KOPT-K1 (cell line): Measurements from ENCODE around the gene ESAM.
"Not testable (repeated sequence)": the region's sequence is repeated elsewhere in the genome, so short reads cannot be mapped to it uniquely, and the experiment has no call there.

Source experiments
- H3K27ac ChIP-seq: fragments of 200-600 bp; sonication (generic); 2 replicates; pipeline ENCODE4 v1.5.1; 2016; ENCODE audit warnings: antibody characterized with exemption, mild to moderate bottlenecking, low read depth, low read length; ENCODE audit not compliant: poor library complexity, severe bottlenecking
- H3K36me3 ChIP-seq: fragments of 200-600 bp; sonication (generic); 2 replicates; pipeline ENCODE4 v1.5.1; 2017; ENCODE audit warnings: antibody characterized with exemption, mild to moderate bottlenecking, low read length, moderate library complexity; ENCODE audit not compliant: insufficient read depth
- H3K9me3 ChIP-seq: fragments of 200-600 bp; sonication (generic); 2 replicates; pipeline ENCODE4 v1.5.1; 2017; ENCODE audit warnings: antibody characterized with exemption, low read length, mild to moderate bottlenecking; ENCODE audit not compliant: insufficient read depth, poor library complexity, severe bottlenecking

ESAM gene

DNA sequence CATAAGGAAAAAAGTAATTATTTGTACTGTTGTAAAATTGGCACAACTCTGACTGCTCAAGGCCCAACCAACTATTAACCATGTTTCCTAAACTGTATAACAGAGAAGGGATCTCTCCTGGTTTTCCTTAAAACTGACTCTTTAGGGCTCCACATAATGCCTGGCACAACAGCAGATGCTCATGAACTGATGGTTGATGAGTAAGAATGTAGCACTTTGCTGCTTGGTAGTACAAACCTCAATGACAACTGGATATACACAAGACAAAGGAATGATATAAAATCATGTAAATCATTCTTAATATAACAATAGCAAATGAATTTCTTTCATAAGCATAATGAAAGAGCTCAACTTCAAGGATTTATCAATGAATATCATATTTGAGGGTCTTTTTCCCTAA lies 26.4 kb upstream of the ESAM start:
- H3K9me3 ChIP-seq, result no peaks in the 10 kb centered on the region
- no peaks in the 10 kb centered on the region for H3K36me3 ChIP-seq
- H3K27ac ChIP-seq, result no peak overlapping the region

DNA sequence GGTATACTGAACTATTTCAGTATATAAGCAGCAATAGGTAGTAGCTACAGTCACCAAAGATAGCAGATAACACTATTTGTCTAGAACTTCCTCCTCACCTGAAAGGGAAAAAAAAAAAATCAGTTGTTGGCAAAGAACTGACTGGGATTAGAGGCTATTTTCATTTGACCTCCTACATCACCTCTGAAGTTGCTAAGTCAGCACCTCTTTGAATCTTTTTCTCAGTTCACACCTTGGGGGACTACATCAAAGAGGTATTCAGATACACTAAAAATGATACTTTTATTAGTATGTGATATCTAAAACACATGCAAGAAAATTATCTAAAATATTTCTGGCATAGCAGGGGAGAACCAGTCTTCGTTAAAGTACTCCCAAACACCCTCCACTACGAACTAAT lies 22.0 kb upstream of the ESAM start:
- Histone ChIP-seq H3K27ac (no peak overlapping the region), H3K9me3 (no peaks in the 10 kb centered on the region), H3K36me3 (no peaks in the 10 kb centered on the region)

DNA sequence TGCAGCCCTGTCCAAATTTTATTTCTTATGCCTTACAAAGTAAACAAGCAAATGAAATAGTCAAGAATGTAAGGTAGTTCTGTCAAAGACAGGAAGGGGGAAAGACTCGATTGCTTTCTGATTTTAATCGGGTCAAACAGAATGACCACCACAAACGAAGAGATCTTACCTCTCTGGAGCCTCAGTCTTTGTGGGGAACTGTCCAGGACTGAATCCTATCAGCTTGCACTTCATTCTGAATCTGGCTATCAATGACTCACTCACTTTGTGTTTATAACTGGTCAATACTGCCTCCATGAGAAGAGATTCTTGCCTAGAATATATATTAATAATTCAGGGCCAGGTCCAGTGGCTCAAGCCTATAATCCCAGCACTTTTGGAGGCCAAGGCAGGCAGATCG lies 20.9 kb upstream of the ESAM start:
- Histone ChIP-seq H3K27ac (no peak overlapping the region), H3K36me3 (no peaks in the 10 kb centered on the region), H3K9me3 (no peaks in the 10 kb centered on the region)

DNA sequence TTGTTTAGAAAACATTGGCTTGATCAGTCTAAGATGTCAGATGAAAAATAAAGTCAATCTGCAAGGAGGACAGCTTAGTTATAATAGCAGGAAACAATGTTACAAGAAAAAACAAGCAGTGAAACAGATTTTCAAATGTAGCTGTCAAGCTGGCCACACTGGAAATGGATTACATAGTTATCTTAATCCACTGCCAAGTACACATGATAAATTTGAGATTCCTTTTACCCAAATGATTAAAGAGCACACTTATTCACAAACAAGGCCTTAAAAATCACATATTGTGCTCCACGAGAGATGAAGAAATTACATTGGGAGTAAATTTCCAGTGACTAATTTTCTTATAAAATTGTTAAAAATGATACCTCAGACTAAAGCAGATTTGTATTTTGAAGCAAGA lies 17.5 kb upstream of the ESAM start:
- H3K36me3 ChIP-seq, result no peaks in the 10 kb centered on the region
- H3K9me3 ChIP-seq, result no peaks in the 10 kb centered on the region
- no peak overlapping the region for H3K27ac ChIP-seq

DNA sequence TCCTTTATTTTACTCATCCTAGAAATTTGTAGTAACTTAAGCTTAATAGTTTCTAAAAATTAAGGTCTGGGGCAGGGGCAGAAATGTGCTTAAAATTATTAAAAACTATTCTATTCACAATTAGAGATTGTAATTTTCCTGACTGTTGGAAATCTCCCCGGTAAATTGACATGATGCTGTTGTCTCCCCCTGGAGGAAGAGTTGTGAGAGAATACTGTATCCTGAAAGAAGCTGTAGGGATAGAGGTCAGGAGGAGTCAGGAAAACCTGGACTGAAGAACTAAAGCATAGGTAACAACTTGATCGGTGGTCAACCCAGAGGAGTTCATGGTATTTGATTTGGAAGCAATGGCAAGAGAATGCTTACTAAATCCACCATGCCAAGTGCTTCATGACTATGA lies 16.2 kb upstream of the ESAM start:
- no peaks in the 10 kb centered on the region for H3K9me3 ChIP-seq
- H3K27ac ChIP-seq, result no peak overlapping the region
- no peaks in the 10 kb centered on the region for H3K36me3 ChIP-seq

DNA sequence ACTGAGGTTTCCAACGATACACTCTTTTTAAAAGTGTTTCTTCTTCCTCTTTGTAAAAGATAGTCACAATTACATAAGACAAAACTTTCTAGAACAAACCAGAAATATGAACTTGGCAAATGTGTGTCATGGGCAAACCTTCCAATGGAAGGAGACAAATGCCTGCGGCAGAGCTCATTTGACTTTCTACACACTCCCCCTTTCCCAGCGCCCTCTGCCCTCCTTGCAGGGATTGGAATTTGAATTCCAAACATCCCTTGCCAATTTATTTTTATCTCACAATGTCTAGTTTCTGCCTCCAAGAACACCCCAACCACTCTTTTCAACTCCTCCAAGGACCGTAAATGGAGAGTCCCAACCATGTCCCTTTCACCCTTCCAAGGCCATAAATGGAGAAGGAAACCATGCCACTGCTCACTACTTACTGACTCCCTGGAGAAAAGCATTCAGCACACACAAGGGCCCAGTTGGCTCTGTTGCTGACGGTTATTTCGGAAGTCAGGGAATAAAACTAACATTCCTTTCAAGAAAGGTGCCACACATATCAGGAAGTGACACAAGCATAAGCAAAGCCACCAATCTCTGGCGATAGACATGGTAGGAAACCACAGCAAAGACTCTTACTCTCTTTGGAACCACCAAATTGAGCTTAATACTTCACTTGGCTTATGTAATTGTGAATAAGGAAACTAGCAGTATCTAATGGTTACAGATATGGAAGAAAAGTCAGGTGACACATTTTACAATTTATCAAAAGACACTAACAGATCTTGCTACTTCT lies 15.0 kb upstream of the ESAM start:
- no peaks in the 10 kb centered on the region for H3K36me3 ChIP-seq
- H3K27ac ChIP-seq, result no peak overlapping the region
- H3K9me3 ChIP-seq, result no peaks in the 10 kb centered on the region

DNA sequence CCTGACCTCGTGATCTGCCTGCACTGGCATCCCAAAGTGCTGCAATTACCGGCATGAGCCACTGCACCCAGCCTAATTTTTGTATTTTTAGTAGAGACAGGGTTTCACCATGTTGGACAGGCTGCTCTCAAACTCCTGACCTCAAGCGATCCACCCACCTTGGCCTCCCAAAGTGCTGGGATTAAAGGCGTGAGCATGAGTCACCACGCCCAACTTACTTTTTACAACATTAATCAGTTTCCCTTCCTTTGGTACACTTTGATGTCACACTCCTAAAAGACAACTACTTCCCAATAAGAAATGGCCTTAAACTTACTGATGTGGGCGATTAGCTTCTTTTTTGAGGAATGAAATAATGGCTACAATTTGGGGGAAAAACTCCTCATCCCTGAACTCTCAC lies 8.9 kb upstream of the ESAM start:
- H3K36me3 ChIP-seq, result peaks cover 21% of the 10 kb centered on the region
- H3K27ac ChIP-seq, H3K9me3 ChIP-seq: not testable (repeated sequence)

DNA sequence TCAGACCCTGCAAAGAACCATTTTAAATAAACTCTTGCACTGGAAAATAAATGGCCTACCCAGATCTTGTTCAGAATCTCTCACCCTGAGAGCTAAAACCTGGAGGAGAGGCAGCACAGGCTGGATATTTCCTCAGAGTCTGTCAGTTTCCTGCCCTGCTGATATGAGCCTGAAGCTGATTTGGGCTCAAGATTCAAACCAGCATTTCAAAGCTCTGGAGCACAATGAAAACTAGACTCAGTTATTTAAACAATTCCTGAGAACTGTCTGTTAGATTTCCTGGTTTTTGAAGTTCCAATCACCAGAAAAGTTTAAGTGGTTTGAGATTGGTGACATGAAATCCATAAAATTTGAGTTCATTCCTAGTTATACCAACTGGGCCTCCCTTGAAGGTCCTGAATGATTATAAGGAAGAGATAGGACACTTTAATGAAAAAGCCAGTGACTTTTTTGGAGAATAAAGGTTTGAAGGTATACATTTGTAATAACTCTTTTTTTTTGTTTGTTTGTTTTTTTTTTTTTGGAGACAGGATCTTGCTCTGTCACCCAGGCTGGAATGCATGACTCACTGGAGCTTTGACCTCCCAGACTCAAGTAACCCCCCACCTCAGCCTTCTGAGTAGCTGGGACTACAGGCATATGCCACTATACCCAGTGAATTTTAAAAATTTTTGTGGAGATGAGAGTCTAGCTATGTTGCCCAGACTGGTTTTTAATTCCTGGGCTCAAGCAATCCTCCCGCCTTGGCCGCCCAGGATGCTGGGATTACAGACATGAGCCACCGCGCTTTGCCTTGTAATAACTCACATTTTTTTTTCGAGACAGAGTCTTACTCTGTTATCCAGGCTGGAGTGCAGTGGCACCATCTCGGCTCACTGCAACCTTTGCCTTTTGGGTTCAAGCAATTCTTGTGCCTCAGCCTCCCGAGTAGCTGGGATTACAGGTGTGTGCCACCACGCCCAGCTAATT lies 8.0 kb upstream of the ESAM start:
- H3K27ac ChIP-seq, result no peak overlapping the region
- peaks cover 21% of the 10 kb centered on the region for H3K36me3 ChIP-seq

DNA sequence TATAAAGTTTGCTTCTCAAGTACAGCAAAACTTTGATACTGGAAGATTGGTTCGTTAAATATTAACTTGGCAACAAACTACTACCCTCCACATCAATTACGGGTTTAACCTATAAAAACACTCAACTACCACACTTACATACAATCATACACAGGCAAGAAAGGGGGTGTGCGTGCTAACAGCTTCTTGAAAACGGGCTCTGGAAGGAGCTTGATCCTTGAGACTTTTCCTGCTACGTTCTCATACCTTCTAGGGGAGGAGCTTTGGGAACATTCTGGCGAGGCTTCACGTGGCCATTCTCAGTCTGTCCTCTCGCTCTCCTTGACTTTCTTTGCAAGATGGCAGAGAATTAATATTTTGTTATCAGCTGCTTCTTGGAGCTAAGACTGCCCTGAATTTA lies 6.8 kb upstream of the ESAM start:
- Histone ChIP-seq H3K27ac (no peak overlapping the region), H3K36me3 (peaks cover 21% of the 10 kb centered on the region)

More for the DNA sequence above, 8.0 kb upstream of the ESAM start:
- no peaks in the 10 kb centered on the region for H3K9me3 ChIP-seq

DNA sequence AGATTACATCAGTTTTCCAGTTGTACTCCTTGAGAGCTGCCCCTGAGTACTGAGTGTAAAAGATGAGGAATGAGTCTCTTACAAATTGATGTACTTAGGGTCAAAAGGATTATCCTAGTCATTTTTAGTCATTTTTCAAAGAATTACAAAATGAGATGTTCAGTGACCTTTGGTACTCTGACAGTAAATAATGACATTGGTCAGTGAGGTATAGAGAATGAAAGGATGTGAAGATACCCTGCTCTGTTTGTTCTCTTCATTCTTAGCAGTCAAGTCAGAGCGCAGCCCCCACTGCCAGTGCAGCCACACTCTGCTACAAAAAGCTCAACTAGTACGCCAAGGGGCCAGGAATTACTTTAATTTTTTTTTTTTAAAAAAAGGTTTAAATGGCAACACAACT lies 4.1 kb upstream of the ESAM start:
- Histone ChIP-seq H3K9me3 (no peaks in the 10 kb centered on the region), H3K36me3 (peaks cover 14% of the 10 kb centered on the region), H3K27ac (no peak overlapping the region)

More for the DNA sequence above, 6.8 kb upstream of the ESAM start:
- H3K9me3 ChIP-seq, result no peaks in the 10 kb centered on the region

DNA sequence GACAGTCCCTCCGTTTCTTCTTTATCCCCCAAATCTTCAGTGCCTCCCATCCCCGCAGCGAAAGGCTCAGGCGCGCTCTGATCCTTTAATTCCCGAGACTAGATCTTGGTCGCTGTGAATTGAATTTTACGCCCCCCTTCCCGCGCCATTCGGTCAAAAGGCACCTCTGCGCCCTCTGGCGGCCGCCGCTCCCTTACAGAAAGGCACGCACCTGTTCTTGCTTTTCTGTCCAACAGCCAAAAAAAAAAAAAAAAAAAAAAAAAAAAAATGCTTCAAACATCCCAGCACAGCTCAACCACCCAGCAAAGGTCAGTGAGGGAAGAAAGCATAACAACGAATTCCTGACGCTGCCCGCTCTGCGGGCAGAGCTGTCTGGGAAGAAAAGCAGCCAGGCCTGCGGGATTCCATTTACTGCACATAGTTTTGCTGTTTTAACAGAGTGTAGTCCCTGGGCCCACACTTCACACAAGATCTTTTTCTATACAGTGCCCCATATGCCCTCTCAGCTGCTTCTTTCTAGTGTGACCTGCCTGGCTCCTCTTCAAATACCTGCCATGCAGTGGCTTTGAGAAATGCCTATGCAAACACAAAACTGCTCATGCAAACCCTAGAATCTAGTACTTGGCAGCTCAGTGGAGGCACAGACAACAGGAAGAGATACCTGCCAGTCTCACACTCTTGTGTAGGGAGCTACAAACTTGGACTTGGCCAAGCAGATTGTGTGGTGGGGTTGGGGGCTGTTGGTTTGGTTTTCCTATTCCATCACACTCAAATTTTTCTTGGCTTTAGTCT lies 1.3 kb upstream of the ESAM start:
- Histone ChIP-seq H3K9me3 (no peaks in the 10 kb centered on the region), H3K36me3 (peaks cover 12% of the 10 kb centered on the region; the same call in 1 of the 2 replicates), H3K27ac (no peak overlapping the region)

DNA sequence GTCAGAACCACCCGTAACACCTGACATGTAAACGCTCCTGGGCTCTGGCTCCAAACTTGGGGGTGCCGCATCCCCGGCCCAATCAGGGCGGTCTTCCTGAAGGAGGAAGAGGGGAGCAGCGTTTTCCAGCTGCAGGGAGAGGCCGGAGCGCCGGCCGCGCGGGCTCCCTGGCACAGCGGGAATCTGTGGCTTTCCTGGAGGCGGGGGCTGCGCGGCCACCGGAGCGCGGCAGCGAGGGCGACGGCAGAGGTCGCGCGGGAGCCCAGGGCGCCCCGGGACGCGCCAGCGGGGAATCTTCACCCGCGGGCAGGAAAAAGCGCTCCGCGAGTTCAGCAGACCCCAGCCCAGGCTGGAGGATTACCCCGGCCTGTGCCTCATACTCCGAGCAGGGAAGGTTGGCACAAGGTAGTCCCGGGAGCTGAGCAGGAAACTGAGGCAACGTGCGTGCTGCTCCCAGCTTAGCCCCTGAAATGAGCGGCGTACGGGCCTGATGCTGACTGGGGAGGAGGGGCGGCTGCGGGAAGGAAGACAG lies 600 bp upstream of the ESAM start:
- peaks cover 12% of the 10 kb centered on the region; the same call in 1 of the 2 replicates for H3K36me3 ChIP-seq
- H3K9me3 ChIP-seq, result no peaks in the 10 kb centered on the region
- H3K27ac ChIP-seq, result no peak overlapping the region

DNA sequence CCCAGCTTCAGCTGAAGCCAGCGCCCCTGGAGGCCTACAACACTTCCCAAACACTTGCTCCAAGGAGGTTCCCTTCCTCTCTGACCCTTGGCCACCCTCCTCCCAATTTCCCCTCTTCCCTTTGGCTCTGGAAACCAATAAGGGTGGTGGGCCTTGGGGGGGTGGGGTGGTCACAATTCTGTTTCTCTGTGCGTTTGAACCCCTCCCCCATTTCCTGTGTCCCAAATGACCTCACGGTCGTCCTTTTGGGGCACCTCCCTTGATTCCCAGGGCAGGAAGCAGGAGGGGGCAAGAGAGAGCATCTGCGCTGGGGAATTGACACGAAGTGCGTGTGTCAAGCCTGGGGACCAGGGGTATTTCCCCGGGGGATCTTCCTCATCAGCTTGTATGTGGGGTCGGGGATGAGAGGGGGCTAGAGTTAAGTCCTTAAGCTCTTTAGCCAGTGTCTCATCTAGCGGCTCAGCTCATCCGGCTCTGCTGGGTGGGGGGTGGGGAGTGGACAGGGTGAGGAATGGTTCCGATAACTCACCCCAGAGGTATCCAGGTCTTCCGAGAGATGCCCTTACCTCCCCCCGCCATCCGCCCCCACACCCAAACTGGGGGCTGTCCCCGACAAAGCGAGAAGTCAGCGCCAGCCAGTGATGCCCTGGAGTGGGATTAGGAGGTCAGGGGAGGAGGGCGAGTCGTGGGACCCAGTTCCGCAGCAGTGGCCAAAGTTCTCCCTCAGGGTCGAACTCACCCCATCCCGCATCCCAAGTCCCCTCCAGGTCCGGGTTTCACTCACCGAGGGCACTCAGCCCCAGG lies 587 bp downstream of the ESAM start:
- Histone ChIP-seq H3K36me3 (0 out of 2 replicates have a peak, but pooled peaks cover under 1% of the 10 kb centered on the region), H3K27ac (no peak overlapping the region), H3K9me3 (no peaks in the 10 kb centered on the region)

DNA sequence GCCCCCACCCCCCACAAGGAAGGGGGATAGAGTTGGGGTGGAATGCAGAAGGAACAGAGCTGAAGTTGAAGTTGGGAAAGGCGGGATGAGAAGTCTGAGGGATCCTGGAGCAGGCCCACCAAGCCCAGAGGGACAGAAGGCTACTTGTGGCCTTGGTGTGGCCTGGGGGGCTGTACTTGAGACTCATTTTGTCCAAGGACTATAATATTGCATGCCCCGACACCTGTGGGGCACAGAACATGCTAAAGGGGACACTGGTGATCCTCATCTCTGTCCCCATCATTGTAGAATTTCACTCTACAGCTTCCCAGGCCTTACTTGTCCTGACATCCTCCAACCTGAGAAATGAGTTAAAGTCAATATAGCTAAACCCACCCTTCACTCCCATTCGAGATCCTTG lies 1.3 kb downstream of the ESAM start:
- H3K27ac ChIP-seq, result no peak overlapping the region

More for the DNA sequence above, 1.3 kb downstream of the ESAM start:
- Histone ChIP-seq H3K9me3 (no peaks in the 10 kb centered on the region), H3K36me3 (no peaks in the 10 kb centered on the region)
